Amygdala (tissue), 56 donors: ENCODE measurements around the gene UBE2V1.
"Not testable (repeated sequence)": the region's sequence is repeated elsewhere in the genome, so short reads cannot be mapped to it uniquely, and the experiment has no call there.

Experiments used
- DNase-seq, 56 donors: peaks; one replicate each; lab custom pipeline; 2025; lab: John Stamatoyannopoulos, UW

UBE2V1 gene

GRCh38 chr20:50112512-50113419, at the start of gene UBE2V1:
Gene UBE2V1 (minus strand): TSS chr20:50113150. CDS start chr20:50113128, 22 bp downstream.
- peak in 55 of 56 donors; percentile 52 to 93 (median 85) for DNase-seq

- DNase-seq = not testable (repeated sequence)
Measured at GRCh38 chr20:50161494-50161893, 48.5 kb upstream of the UBE2V1 start.

- DNase-seq = peak; percentile 34 to 93 (median 80)
Measured at GRCh38 chr20:50153500-50154377, 40.8 kb upstream of the UBE2V1 start, which contains the start of gene PEDS1. Gene PEDS1 (minus strand): TSS chr20:50153723. CDS start chr20:50153637, 86 bp downstream.

- DNase-seq = peak in 2 of 56 donors; percentile 19 to 68
Measured at GRCh38 chr20:50153153-50153499, 40.2 kb upstream of the UBE2V1 start.

- DNase-seq = peak in 1 of 56 donors; percentile 52
Measured at GRCh38 chr20:50152394-50153152, 39.6 kb upstream of the UBE2V1 start.

GRCh38 chr20:50151034-50151743, 38.2 kb upstream of the UBE2V1 start:
- DNase-seq = no peak

GRCh38 chr20:50149481-50150254, 36.7 kb upstream of the UBE2V1 start:
- DNase-seq = no peak

GRCh38 chr20:50146732-50147662, 34.0 kb upstream of the UBE2V1 start:
- DNase-seq = peak in 1 of 56 donors; percentile 7

GRCh38 chr20:50146214-50146613, 33.3 kb upstream of the UBE2V1 start:
- no peak for DNase-seq

- DNase-seq = no peak
Measured at GRCh38 chr20:50145566-50145965, 32.6 kb upstream of the UBE2V1 start.

GRCh38 chr20:50144362-50144761, 31.4 kb upstream of the UBE2V1 start:
- DNase-seq = no peak

GRCh38 chr20:50142812-50143211, 29.9 kb upstream of the UBE2V1 start:
- no peak for DNase-seq

- DNase-seq = no peak
Measured at GRCh38 chr20:50141811-50142561, 29.0 kb upstream of the UBE2V1 start.

- no peak for DNase-seq
Measured at GRCh38 chr20:50141018-50141675, 28.2 kb upstream of the UBE2V1 start.

- DNase-seq = peak in 6 of 56 donors; percentile 9 to 51 (median 24)
Measured at GRCh38 chr20:50140339-50140859, 27.4 kb upstream of the UBE2V1 start.
